H7 (cell line): ENCODE data around the gene PAXIP1. TPM values are rescaled to one million over a fixed set of nuclear protein-coding genes. Genes with fewer than 3 reads are reported as not detected.

Source experiments
- DNase-seq: peaks from one replicate; pipeline ENCODE4 v3.0.0; 2012
- H3K27me3 ChIP-seq: 2 replicates; pipeline ENCODE4 v1.6.0; 2011; ENCODE audit warnings: mild to moderate bottlenecking, low read length; ENCODE audit not compliant: control insufficient read depth, insufficient read depth
- H3K36me3 ChIP-seq: replicated peaks from 2 replicates; pipeline ENCODE4 v1.5.1; 2011; ENCODE audit warnings: low read length; ENCODE audit not compliant: control insufficient read depth, insufficient read depth
- H3K4me3 ChIP-seq: 2 replicates; pipeline ENCODE4 v1.5.1; 2011; ENCODE audit warnings: low read depth, mild to moderate bottlenecking, control low read depth, low read length, moderate library complexity; ENCODE audit not compliant: insufficient read depth
- total RNA-seq: library from RNA; depleted of rRNA; stranded (reverse); fragments of >200 nt; shearing (Covaris generic); gene quantifications from 2 replicates; pipeline ENCODE4 v1.2.3, GENCODE V29; 2014; rRNA removed

PAXIP1 gene
- total RNA-seq, 1 experiment from 2014 or later: 21.9 TPM

DNA sequence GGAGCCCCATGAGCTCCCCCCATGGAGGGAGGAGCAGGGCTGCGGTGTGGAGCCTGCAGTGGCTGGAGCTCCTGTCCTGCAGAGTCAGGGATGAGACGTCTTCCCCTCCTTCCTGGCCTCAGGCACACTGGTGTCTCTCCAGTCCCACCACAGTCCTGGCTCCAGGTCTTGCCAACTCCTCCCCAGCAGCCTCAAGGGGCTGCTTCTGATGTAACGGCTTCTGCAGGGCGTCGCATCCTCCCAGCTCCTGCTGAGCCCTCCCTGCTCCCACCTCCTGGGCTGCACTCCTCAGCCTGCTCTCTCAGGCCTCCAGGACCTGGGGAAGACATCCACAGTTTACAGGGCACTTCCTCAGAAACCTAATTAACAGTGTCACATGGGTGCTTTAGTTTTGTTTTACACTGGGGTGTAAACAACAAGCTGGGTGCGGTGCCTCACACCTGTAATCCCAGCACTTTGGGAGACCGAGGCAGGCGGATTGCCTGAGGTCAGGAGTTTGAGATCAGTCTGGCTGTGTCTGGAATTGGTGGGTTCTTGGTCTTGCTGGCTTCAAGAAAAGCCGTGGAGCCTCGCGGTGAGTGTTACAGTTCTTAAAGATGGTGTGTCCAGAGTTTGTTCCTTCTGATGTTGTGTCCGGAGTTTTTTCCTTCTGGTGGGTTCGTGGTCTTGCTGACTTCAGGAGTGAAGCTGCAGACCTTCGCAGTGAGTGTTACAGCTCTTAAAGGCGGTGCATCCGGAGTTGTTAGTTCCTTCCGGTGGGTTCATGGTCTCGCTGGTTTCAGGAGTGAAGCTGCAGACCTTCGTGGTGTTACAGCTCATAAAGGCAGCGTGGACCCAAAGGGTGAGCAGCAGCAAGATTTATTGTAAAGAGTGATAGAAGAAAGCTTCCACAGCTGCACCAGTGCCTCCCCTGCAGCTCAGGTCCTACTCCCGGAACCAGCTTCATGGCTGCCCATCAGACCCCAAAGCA, 95.0 kb downstream of the PAXIP1 start:
- DNase-seq: no peak
- Histone ChIP-seq H3K4me3 (no peak overlapping the region), H3K36me3 (no peaks in the 10 kb centered on the region), H3K27me3 (no peaks in the 10 kb centered on the region)

DNA sequence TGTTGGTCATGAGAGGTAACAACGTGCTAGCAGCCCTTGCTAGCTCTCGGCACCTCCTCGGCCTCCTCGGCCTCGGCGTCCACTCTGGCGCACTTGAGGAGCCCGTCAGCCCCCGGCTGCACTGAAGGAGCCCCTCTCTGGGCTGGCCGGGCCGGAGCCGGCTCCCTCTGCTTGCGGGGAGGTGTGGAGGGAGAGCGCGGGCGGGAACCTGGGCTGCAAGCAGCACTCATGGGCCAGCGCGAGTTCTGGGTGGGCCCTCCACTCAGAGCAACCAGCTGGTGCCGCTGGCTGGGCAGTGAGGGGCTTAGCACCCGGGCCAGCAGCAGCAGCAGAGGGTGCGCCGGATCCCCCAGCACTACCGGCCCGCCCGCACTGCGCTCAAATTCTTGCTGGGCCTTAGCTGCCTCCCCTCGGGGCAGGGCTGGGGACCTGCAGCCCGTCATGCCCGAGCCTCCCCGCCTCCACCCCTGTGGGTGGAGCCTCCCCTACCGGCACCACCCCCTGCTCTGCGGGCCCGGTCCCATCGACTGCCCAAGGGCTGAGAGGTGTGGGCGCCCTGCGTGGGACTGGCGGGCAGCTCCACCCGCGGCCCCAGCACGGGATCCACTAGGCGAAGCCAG, 96.1 kb downstream of the PAXIP1 start:
- Histone ChIP-seq H3K27me3 (no peaks in the 10 kb centered on the region), H3K4me3 (no peak overlapping the region), H3K36me3 (no peaks in the 10 kb centered on the region)
- DNase-seq: no peak

DNA sequence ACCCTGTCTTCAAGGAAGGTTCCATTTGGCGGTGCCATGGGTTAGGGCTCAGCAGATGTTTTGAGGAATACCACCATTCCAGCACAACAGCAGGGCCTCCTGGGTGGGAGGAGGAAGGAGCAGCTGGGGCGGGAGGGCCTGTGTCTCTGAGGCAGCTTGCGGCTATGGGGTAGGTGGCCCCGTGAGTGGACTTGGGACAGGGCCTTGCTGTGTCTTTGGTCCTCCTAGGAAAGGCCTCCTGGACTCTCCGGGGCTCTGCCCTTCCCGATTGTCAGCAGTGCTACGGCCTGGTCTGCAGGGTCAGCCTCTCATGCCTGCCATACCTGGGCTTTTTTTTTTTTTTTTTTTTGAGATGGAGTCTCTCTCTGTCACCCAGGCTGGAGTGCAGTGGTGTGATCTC, 96.7 kb downstream of the PAXIP1 start:
- no peaks in the 10 kb centered on the region for H3K36me3 ChIP-seq
- no peak for DNase-seq

DNA sequence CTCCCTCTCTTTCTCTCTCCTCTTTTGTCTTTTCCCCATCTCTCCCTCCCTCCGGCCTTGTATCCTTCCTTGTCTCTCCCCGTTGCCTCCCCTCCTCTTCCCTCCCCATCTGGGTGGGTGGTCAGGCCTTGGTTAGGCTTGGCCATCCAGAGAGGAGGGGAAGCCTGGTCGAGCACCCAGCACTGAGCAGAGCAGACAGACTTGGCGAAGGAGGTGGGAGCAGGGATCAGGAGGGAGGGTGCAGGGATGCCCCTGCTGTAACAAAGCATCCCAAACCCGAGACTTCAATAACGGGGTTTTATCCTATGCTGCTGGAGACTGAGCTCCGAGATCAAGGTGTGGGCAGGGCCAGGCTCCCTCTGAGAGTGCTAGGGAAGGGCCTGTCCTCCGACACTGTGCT, 97.3 kb downstream of the PAXIP1 start:
- Histone ChIP-seq H3K36me3 (no peaks in the 10 kb centered on the region), H3K4me3 (no peak overlapping the region), H3K27me3 (no peaks in the 10 kb centered on the region)
- DNase-seq: no peak

More for the DNA sequence above, 96.7 kb downstream of the PAXIP1 start:
- H3K27me3 ChIP-seq: no peaks in the 10 kb centered on the region
- no peak overlapping the region for H3K4me3 ChIP-seq

DNA sequence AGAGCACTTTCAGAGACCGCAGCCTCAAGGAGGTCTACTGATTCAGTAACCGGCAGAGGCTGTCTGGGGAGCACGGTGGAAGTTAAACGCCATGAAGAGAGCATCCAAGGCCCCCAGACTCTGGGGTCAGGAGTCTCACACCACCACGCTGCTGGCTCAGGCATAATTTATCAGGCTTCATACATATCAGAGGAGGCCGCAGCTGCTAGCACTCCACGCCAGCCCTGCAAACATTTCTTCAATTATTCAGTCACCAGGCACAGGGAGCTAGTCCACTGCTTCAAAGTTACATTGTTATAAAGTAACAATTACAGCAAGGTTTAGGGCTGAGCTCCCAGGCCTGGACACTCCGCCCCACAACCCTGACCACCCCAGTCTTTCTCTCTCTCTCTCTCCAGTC, 97.8 kb downstream of the PAXIP1 start:
- no peak for DNase-seq
- no peaks in the 10 kb centered on the region for H3K36me3 ChIP-seq
- no peak overlapping the region for H3K4me3 ChIP-seq
- no peaks in the 10 kb centered on the region for H3K27me3 ChIP-seq

- peak; percentile 22 for DNase-seq
- no peaks in the 10 kb centered on the region for H3K27me3 ChIP-seq
- H3K4me3 ChIP-seq: no peak overlapping the region
- H3K36me3 ChIP-seq: no peaks in the 10 kb centered on the region
These were observed 99.7 kb downstream of the PAXIP1 start for GRCh38 chr7:154903083-154903731.

- DNase-seq: no peak
- Histone ChIP-seq H3K4me3 (no peak overlapping the region), H3K36me3 (no peaks in the 10 kb centered on the region), H3K27me3 (no peaks in the 10 kb centered on the region)
These were observed 100.3 kb downstream of the PAXIP1 start for GRCh38 chr7:154902600-154903082.

DNA sequence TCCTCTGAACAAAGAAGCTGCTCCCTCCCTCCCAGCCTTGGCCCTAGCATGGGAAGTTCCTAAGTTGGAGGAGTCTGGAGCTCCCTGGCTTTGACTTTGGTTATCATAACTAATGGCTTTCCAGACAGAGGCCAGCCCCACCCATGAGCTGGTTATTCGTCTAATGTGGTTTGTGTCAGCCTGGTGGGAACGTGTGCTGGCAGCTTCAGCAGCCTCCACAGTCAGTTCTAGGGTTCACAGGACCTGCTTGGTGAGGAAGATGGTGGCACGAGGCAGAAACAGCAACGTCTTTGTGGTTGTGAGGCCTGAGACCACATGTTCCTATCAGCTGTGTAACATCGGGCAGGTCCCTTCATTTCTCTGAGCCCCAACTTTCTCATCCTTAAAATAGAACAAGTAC, 103.1 kb downstream of the PAXIP1 start:
- Histone ChIP-seq H3K36me3 (no peaks in the 10 kb centered on the region), H3K27me3 (no peaks in the 10 kb centered on the region)
- DNase-seq: no peak

DNA sequence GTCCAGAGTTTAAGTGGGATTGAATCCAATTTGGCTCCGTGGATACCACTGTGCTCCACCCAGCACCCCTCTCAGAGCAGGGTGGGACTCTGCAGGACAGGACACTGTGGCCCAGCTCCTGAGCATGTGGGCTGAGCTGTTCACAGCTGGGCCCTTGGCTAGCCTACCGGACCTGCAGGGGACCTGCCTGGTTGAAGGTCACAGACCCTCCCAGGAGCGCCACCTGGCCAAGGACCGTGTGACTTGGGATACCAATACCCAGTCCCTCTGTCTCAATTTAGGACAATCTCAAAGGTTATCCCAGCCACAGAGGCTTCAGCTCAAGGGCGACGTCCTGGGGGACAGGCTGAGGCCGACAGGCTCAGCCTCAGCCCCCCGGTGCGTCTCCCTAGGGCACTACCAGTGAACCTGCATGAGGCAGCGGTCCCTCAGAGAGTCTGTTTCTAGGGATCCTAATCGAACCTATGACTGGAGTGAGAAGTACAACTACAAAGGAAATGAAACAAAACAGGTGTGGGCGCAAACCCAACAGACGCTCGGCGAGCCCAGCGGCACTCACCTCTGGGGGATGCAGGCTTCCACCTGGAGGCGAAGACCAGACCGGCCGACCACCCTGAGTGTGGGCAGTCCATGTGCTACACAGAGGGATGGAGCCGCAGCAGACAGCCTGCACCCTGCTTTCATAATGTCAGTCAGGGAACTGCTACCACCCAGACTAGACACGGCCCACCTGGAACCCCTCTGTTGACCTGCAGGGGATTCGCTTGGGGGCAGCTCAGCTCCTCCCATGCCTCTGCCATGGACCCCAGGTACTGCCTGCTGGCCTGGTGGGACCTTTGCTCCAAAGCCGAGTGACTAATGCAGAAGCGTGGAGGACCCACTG, 103.7 kb downstream of the PAXIP1 start:
- H3K27me3 ChIP-seq: no peaks in the 10 kb centered on the region
- H3K4me3 ChIP-seq: no peak overlapping the region
- no peaks in the 10 kb centered on the region for H3K36me3 ChIP-seq
- DNase-seq: no peak

More for the DNA sequence above, 103.1 kb downstream of the PAXIP1 start:
- no peak overlapping the region for H3K4me3 ChIP-seq

GRCh38 chr7:154896076-154896475, 106.8 kb downstream of the PAXIP1 start:
- no peak overlapping the region for H3K4me3 ChIP-seq
- DNase-seq: no peak
- H3K27me3 ChIP-seq: no peaks in the 10 kb centered on the region
- no peaks in the 10 kb centered on the region for H3K36me3 ChIP-seq

Other genes with a start within 250 kb of the PAXIP1 start
- not detected in 2 replicates for gene HTR5A, start 67.2 kb upstream of the PAXIP1 start, total RNA-seq